ENCODE measurements around the gene ZCCHC24. TPM values are rescaled to one million over a fixed set of nuclear protein-coding genes. Genes with fewer than 3 reads are reported as not detected.

ZCCHC24 gene
- polyA plus RNA-seq, 1 of the 3 experiments (the other 2 are of a cell fraction), result 15.8 TPM

DNA sequence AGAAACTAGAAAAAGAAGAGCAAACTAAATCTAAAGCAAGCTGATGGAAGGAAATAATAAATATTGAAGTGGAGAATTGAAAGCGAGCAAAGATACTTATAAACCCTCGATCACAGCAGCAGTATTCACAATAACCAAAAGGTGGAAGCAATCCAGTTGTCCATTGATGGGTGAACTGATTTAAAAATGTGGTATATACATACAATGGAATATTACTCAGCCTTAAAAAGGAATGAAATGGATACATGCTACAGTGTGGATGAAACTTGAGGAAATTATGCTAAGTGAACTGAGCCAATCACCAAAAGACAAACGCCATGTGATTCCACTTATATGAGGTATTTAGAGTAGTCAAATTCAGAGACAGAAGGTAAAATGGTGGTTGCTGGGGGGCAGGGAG, 17.5 kb downstream of the ZCCHC24 start:
- Histone ChIP-seq H3K9ac (no peak overlapping the region), H3K4me1 (ENCODE audit: control insufficient read depth in 1 of 2, insufficient read depth in 2 of 2, low read depth in 1 of 2, low read length in 1 of 2) (peaks cover 14 to 31% of the 10 kb centered on the region in 2 experiments; a peak in 2 of 4 replicates), H3K79me2 (ENCODE audit: insufficient read depth) (peaks cover 10% of the 10 kb centered on the region), H3K9me3 (no peaks in the 10 kb centered on the region), H3K4me3 (ENCODE audit: low read depth in 2 of 2, low read length in 1 of 2) (no peak overlapping the region), H3K36me3 (replicated peaks in 1 of 2; ENCODE audit: control insufficient read depth in 1 of 2, insufficient read depth in 2 of 2, low read length in 1 of 2) (peaks cover 23 to 39% of the 10 kb centered on the region in 2 experiments), H3K27me3 (ENCODE audit: insufficient read depth) (no peaks in the 10 kb centered on the region), H3K27ac (ENCODE audit: low read depth in 2 of 2, low read length in 1 of 2) (no peak overlapping the region), H3F3A (replicated peaks; ENCODE audit: insufficient read depth) (peaks cover 9% of the 10 kb centered on the region), H2AFZ (ENCODE audit: low read depth) (no peak overlapping the region), H4K20me1 (ENCODE audit: insufficient read depth) (peaks cover 5% of the 10 kb centered on the region; the same call in 1 of the 2 replicates), H3K4me2 (no peak overlapping the region), H3K9me2 (no peaks in the 10 kb centered on the region)
- no peak for DNase-seq
- TF ChIP-seq MXI1 (IDR thresholded peaks at IDR 0.05; ENCODE audit: low read depth, low read length), result no peak
- ChIA-PET POLR2A (no interaction called here), CTCF (interaction anchor here (1.2 to 1.7 kb wide), 2 partner anchors 27 to 53 kb away, joined by 3 to 4 read pairs; no protein-coding TSS in a partner anchor)
- 86% methylated on average over 3 of the region's 3 CpGs for WGBS (ENCODE audit: low lambda C conversion rate)

DNA sequence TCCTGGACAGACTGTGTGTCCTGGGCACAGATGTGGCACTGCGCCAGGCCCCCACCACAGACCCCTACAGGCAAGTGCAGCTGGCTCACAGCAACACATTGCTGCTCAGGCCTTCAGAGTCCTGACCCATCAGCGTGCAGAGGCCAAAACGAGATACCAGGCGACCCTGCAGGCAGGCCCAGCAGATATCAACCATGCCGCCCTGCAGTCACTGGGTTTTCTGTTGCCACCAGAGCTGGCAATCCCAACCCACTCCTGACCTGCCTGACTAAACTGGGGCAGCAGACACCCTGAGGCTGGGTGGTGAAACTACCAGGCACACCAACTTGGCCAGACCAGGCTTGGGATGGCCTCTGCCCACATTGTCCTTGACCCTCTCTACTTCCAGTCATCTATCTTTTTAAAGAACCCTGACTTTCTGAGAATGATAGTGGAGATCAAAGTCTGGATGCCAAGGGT, 20.3 kb downstream of the ZCCHC24 start:
- ChIA-PET CTCF (interaction anchor here (0.7 to 2.3 kb wide), 8 partner anchors 11 to 63 kb away, joined by 3 to 9 read pairs (median 3); no protein-coding TSS in a partner anchor), POLR2A (interaction anchor here (1.2 to 1.4 kb wide), 3 partner anchors 9 to 196 kb away, joined by 3 to 4 read pairs (median 4); no protein-coding TSS in a partner anchor)
- H3F3A ChIP-seq (replicated peaks; ENCODE audit: insufficient read depth), result peaks cover 15% of the 10 kb centered on the region
- H3K9ac ChIP-seq, result no peak overlapping the region
- TF ChIP-seq RFX5 (IDR thresholded peaks at IDR 0.05; ENCODE audit: low read length) (no peak), GATA2 (CRISPR knock-in tag; IDR thresholded peaks at IDR 0.05) (peak; percentile 63), FOSL2 (IDR thresholded peaks at IDR 0.05; ENCODE audit: borderline replicate concordance, low read depth) (no peak), MEF2A (IDR thresholded peaks at IDR 0.05; ENCODE audit: borderline replicate concordance, low read depth) (no peak), TAF1 (IDR thresholded peaks at IDR 0.05; ENCODE audit: borderline replicate concordance, low read depth, low read length) (no peak), ELF1 (IDR thresholded peaks at IDR 0.05) (no peak), RCOR1 (IDR thresholded peaks at IDR 0.05; ENCODE audit: low read length) (0 out of 2 replicates have a peak, but pooled peaks have one; percentile 4), EP300 (IDR thresholded peaks at IDR 0.05; ENCODE audit: borderline replicate concordance in 1 of 2, low read depth in 1 of 2, low read length in 1 of 2) (peak in 1 of 2 experiments; percentile 77; a peak in 1 of 4 replicates), FOXM1 (IDR thresholded peaks at IDR 0.05; ENCODE audit: low read depth) (no peak), FOXJ3 (CRISPR knock-in tag; IDR thresholded peaks at IDR 0.05) (peak; percentile 47; the same call in 1 of the 2 replicates), MXI1 (IDR thresholded peaks at IDR 0.05; ENCODE audit: low read depth, low read length) (peak; percentile 39; the same call in 1 of the 2 replicates)
- TF ChIP-seq, protein P1, sequence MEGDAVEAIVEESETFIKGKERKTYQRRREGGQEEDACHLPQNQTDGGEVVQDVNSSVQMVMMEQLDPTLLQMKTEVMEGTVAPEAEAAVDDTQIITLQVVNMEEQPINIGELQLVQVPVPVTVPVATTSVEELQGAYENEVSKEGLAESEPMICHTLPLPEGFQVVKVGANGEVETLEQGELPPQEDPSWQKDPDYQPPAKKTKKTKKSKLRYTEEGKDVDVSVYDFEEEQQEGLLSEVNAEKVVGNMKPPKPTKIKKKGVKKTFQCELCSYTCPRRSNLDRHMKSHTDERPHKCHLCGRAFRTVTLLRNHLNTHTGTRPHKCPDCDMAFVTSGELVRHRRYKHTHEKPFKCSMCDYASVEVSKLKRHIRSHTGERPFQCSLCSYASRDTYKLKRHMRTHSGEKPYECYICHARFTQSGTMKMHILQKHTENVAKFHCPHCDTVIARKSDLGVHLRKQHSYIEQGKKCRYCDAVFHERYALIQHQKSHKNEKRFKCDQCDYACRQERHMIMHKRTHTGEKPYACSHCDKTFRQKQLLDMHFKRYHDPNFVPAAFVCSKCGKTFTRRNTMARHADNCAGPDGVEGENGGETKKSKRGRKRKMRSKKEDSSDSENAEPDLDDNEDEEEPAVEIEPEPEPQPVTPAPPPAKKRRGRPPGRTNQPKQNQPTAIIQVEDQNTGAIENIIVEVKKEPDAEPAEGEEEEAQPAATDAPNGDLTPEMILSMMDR (IDR thresholded peaks at IDR 0.05), result no peak
- TF ChIP-seq, protein P2, sequence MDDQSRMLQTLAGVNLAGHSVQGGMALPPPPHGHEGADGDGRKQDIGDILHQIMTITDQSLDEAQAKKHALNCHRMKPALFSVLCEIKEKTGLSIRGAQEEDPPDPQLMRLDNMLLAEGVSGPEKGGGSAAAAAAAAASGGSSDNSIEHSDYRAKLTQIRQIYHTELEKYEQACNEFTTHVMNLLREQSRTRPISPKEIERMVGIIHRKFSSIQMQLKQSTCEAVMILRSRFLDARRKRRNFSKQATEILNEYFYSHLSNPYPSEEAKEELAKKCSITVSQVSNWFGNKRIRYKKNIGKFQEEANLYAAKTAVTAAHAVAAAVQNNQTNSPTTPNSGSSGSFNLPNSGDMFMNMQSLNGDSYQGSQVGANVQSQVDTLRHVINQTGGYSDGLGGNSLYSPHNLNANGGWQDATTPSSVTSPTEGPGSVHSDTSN (IDR thresholded peaks at IDR 0.05), result no peak
- TF ChIP-seq, protein P3, sequence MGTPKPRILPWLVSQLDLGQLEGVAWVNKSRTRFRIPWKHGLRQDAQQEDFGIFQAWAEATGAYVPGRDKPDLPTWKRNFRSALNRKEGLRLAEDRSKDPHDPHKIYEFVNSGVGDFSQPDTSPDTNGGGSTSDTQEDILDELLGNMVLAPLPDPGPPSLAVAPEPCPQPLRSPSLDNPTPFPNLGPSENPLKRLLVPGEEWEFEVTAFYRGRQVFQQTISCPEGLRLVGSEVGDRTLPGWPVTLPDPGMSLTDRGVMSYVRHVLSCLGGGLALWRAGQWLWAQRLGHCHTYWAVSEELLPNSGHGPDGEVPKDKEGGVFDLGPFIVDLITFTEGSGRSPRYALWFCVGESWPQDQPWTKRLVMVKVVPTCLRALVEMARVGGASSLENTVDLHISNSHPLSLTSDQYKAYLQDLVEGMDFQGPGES (IDR thresholded peaks at IDR 0.05; ENCODE audit: low read depth, low read length), result no peak
- WGBS (ENCODE audit: low lambda C conversion rate), result 27% methylated on average over 3 of the region's 5 CpGs
- peaks cover 29 to 37% of the 10 kb centered on the region in 2 experiments; a peak in 3 of 4 replicates for H3K4me1 ChIP-seq (ENCODE audit: control insufficient read depth in 1 of 2, insufficient read depth in 2 of 2, low read depth in 1 of 2, low read length in 1 of 2)
- H3K27ac ChIP-seq (ENCODE audit: low read depth in 2 of 2, low read length in 1 of 2), result peak overlapping the region in 1 of 2 experiments; percentile 76; a peak in 3 of 4 replicates
- H3K36me3 ChIP-seq (replicated peaks in 1 of 2; ENCODE audit: control insufficient read depth in 1 of 2, insufficient read depth in 2 of 2, low read length in 1 of 2), result peaks cover 14 to 34% of the 10 kb centered on the region in 2 experiments
- no peaks in the 10 kb centered on the region for H3K9me2 ChIP-seq
- no peak overlapping the region for H2AFZ ChIP-seq (ENCODE audit: low read depth)
- DNase-seq, result peak; percentile 69
- H3K4me3 ChIP-seq (ENCODE audit: low read depth in 2 of 2, low read length in 1 of 2), result no peak overlapping the region
- H3K4me2 ChIP-seq, result no peak overlapping the region
- peaks cover 5% of the 10 kb centered on the region; the same call in 1 of the 2 replicates for H4K20me1 ChIP-seq (ENCODE audit: insufficient read depth)
- H3K27me3 ChIP-seq (ENCODE audit: insufficient read depth), result no peaks in the 10 kb centered on the region
- H3K9me3 ChIP-seq, result no peaks in the 10 kb centered on the region
- peaks cover 6% of the 10 kb centered on the region for H3K79me2 ChIP-seq (ENCODE audit: insufficient read depth)

Data from SK-N-SH (cell line).